UCSD-AML1 (cell line): ENCODE results near the gene TDG.

ENCODE experiments used
- DNase-seq: peaks from one replicate; lab custom pipeline; 2025; ENCODE audit not compliant: unreplicated experiment; lab: John Stamatoyannopoulos, UW

The TDG gene

DNA sequence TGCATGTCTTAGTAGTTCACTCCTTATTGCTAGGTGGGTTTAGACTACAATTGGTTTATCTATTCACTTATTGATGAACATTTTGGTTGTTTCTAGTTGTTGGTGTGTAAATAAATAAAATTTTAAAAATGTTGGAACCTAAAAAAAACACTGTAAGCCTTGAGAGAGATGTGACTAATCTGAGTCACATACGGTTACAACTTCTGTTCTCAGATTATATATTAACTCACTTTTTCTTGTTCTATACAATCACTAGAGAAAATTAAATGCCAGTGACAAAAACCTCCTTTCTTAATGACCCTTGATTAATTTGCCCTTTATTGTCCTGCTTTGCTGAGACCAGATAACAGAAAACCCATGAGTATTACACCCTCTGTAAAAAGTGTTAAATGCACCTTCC is 7.1 kb upstream of the TDG start:
- no peak for DNase-seq

DNA sequence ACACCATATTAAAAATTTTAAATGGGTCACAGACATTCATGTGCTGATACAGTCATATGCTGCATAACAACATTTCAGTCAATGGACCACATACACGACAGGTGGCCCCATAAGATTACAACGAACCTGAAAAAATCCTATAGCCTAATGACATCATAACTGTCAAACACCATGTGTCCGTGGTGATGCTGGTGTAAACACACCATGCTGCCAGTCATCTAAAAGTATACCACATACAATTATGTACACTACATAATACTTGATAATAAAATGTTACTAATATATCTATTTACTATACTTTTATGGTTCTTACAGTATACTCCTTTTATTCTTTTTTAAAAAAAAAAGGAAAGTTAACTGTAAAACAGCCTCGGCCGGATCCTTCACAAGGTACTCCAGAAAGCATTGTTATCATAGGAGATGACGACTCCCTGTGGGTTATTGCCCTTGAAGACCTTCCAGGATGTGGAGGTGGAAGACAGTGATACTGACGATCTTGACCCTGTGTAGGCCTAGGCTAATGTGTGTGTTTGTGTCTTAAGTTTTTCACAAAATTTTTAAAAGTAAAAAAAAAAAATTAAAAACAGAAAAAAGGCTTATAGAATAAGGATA is 5.0 kb upstream of the TDG start:
- DNase-seq = no peak

DNA sequence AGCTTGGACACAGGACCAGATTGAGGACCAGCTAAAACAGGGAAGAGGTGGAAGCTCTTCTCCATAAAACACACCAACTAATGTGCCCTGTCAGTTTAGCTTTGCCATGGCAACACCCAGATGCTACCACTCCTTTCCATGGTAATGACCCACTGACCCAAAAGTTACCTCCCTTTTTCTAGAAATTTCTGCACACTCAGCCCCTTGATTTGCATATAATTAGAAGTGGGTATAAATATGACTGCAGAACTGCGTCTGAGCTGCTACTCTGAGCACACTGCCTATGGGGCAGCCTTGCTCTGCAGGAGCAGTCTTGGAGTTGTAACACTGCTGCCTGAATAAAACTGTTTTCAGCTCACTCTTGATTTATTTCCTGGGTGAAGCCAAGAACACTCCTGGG is 3.2 kb upstream of the TDG start:
- no peak for DNase-seq

DNA sequence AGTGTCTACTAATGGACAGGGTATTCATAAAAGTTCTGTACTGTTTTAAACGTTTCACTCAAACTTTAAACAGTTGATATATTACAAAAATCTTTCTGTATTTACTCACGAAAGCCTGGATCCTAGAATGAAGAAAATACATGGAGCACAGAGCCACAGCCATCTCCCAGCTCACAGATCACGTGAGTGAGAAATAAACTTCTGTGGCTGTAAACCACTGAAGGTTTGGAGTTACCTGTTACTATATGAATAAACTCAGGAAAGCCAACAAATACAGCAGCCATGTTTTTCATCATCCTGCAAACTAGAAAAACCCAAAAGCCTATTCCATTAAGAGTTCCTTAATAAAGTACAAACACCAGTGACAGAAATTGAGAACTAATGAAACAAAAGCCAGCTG is 867 bp upstream of the TDG start:
- DNase-seq = no peak

DNA sequence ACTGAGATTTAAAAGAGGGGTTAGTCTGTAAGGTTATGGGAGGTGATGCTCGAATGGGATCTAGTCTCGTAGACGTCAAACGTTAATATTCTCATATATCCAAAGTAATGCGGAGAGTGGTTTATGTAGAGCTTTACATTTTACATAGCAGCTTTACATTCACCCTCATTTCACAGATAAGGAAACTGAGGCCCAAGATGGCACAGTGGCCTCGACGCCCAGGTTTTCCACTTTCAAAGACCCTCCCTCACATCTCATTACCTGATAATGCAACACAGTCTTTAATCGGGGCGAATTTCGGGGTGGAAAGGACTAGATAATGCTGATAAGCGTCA is 450 bp upstream of the TDG start:
- DNase-seq = no peak

DNA sequence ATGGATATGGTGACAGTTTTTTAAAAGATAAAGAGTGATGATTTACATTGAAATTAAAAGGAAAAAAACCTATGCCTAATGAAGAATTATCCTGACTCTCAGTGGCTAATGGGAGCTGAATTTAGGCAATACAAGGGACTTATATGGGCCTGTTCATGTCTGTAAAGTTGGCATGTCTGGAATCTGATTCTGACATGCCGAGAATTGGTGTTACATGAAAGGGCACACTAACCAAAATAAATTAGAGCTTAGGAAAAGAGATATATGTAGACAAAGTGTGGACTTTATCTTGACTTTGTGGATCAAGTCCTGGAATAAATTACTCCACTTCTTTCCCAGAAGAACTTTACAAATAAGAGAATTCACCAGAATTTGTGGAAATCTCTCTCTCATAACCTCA is 1.1 kb downstream of the TDG start:
- no peak for DNase-seq

DNA sequence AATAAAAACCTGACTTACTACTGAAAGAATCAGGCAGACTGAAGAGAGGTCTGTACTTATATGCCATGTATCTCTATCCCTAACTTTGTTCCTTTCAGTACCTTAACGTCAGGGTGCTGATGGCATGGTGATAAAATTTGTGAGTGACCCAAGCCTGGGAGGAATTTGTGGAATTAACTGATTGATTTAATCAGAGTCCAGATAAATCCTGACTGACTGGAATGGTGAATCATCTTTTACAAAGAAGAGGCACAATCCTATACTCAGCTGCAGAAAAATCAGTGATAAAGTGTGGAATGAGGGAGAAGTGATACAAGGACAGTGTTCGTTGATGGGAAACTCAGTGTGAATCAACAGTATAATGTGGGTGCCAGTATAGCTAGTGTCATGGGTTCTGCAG is 3.7 kb downstream of the TDG start:
- no peak for DNase-seq

DNA sequence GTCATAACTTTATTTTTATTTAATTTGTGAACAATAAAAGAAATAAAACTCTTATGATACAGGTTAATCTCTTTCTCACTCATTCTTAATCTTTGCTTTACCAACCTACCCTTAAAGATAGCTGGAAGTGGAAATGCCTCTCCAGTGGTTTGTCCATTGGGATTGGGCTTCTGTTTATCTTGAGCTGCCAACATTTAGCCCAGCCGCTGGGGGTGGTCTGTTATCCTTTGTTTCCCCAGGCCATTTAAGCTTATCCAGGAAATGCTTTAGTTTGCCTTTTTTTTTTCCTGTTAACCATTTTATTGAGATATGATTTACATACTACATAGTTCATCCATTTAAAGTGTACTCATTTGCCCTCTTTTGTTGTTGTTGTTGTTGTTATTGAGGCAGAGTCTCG is 8.2 kb downstream of the TDG start:
- no peak for DNase-seq

DNA sequence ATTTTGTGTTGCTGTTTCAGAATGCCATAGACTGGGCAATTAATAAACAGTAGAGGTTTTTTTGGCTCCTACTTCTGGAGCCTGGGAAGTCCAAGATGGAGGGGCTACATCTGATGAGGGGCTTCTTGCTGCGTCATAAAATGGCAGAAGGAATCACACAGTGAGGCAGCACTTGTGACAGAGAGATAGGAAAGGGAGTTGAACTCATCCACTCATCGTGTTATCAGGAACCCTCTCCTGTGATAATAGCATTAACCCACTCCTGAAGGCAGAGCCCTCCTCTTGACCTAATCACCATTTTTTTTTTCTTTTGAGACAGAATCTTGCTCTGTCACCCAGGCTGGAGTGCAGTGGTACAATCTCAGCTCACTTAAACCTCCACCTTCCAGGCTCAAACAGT is 9.7 kb downstream of the TDG start:
- no peak for DNase-seq

DNA sequence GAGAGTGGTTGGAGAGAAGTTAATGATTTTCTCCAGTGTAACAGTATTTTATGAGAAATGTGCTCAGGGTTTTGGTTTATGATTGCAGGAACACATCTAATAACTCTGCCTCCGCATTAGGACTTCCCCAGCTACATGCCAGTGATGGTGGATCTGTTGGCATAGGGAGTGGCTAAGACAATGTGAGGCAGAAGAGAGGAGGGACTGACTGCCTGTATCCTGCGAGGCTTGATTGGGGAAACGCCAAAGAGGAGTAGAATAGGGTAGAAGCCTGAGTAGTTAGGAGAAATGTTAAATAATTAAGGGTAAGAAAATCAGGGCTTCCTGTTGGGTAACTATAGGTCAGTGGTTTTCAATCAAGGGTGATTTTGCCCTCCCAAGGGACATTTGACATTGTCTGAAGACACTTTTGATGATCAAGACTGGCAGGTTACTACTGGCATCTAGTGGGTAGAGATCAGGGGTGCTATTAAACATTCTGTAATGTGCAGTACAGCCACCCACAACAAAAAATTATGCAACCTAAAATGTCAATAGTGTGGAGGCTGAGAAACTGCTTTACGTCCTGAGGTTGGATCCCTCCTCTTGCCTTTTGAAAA is 12.8 kb downstream of the TDG start:
- no peak for DNase-seq

DNA sequence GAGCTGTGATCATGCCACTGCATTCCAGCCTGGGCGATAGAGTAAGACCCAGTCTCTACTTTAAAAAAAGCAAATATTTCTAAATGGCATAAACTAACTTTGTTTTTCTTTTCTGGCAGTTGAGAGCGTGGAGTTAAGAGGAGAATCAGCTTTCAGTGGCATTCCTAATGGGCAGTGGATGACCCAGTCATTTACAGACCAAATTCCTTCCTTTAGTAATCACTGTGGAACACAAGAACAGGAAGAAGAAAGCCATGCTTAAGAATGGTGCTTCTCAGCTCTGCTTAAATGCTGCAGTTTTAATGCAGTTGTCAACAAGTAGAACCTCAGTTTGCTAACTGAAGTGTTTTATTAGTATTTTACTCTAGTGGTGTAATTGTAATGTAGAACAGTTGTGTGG is 21.2 kb downstream of the TDG start:
- DNase-seq = no peak

DNA sequence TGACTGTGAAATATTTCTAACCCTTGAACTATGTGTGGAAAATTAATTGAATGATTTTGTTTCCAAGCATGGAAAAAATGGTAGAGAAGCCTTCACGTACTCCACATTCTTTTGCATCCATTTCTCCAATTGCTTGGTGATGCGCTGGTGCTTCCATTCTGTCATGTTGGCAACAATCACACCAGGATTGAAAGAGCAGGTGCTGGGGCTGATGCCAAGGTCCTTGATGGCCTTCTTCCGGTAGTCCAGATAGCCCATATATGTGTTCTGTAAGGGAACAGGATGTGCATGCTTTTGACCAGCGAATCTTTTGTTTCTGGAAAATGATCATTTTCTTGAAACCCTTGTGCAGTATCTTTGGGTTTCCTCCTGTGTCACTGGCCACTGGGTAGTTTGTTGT is 28.6 kb downstream of the TDG start:
- DNase-seq = no peak

DNA sequence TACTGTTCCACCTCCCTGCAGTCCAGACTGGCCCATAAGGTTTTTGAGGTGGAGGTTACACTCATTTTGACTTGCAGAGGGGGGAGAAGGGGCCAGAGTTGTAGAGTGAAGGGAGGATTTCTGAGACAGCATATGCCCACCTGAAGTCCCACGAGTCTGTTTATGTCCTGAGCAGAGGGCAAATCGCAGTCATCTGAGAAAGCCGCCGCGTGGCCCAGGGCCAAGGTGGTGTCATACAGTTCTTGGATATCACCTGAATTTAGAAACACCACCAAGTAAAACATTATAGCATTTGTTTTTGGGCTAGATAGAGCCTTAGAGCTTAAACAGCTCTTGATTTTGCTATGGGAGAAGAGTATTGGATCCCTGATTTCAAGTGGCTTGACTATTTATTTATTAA is 30.9 kb downstream of the TDG start:
- DNase-seq = no peak

DNA sequence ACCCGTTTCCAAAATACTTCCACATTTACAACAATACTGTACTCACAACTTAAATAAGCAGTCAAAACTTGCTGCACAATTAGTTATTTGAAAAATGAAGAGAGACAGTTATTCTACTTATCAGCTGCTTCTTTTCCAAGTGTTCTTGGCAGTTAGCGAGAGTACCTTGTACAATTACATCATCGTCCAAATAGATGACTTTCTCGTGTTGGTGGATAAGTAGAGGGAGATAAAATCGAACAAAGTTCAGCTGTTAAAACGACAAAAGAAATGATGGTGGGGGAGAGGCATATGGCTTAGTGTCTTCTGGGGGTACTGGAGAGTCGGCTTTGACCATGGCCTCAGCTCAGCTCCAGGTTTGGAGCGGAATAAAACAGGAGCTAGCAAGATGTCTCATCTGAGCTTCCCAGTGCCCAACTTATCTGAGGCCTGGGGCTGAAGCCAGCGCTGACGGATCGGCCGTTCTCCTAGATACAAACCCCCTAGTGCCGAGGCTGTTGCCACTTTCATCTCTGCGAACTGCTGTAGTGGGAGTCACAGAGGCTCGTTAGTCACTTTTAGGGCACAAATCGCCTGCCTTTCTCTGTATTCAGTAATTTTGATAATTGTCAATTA is 31.7 kb downstream of the TDG start:
- DNase-seq = no peak

DNA sequence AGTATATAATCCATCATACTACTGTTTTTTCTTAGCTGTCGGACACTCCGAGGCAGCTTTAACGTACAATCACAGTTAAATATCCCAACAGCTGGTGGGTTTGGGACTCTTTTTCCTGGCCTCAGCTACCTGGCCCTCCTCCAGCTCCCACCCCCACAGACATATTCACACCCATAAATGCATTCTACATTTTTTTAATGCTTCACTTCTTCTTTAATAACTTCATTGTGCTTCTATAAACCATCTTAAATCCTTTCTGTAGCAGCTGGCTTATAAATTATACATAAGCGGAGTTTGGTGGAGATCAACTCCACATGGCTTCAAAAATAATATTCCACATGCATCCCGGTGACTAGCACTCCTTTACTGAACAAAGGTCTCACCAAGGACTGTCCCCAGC is 33.3 kb downstream of the TDG start:
- DNase-seq = no peak

DNA sequence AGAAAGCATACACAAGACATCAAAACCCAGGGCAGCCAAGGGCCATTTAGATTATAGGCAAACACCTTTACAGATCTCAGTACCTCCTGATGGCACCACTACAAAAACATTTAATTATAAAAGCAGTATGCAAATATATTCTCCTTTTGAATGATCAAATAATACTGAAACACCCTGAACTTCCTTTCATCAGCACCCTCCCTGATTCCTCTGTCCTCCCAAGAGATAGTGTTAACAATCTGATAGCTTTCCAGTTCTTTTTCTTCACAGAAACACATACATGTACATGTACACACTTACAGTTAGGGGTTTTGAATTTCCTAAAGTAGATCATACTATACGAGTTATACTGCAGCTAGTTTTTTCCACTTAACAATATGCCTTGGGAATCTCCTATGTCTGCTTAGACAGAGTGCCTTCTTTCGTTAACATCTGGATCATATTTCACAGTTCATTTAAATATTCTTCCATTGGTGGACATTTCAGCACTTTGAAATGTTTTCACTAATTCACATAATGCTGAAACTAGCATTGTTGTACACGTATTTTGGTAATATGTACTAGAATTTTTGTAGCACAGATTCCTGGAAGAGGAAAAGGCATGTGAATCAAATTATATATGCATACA is 35.2 kb downstream of the TDG start:
- DNase-seq = no peak

DNA sequence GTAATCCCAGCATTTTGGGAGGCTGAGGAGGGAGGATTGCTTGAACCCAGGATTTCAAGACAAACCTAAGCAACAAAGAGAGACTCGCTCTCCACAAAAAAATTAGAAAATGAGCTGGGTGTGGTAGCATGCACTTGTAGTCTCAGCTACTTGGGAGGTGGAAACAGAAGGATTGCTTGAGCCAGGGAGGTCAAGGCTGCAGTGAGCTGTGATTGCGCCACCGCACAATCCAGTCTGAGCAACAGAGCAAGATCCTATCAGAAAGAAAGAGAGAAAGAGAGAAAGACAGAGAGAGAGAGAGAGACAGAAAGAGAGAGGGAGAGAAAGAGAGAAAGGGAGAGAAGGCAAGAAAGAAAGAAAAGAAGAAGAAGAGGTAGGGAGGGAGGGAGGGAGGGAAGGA is 37.0 kb downstream of the TDG start:
- DNase-seq = no peak

DNA sequence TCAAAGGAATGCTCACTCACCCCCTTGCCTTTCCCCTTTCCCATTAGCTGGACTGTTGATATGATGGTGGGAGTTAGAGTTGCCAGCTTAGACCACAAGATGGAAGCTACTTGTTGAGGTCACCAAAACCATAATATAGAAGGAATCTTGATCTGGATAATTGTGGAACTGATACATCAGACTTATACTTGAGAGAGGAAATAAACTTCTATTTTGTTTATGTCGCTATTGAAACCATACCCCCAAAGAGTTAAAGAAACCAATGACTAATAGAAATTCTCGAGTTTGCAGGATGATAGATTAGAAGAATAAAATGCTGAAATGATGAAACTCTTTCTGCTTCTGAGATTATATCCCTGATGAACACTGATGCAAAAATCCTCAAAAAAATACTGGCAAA is 37.9 kb downstream of the TDG start:
- no peak for DNase-seq

DNA sequence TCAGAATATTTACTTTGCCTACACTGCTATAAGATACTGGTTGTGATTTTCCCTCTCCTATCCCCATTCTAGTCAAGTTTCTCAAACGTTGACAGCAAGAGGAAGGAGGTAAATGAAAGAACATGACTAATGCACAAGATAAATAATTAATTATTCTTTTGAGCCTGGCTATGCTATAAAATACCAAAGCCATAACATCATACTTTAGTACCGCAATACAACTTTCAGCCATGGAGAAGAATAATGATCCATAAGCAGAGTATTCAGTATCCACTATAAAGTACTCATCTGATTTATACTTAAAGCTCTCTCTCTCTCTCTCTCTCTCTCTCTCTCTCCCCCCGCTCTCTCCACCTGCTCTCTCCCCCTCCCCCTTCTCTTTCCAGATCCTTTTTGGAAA is 41.3 kb downstream of the TDG start:
- DNase-seq = no peak

DNA sequence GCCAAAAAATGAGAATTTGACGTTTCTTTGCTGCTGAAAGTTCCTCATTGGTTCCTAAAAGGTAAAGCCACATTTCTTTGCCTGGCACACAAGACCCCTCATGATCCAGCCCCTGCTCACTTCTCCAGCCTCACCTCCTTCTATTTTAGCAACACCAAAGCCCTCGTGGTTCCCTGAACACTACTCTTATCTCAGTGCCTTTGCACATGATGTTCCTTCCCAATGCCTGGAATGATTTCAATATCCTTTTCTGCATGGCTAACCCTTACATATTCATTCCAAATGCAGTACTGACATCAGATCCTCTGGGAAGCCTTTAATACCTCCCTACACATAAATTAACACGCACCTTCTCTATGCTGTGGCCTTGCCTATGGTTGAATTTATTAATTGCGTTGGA is 44.4 kb downstream of the TDG start:
- DNase-seq = no peak

DNA sequence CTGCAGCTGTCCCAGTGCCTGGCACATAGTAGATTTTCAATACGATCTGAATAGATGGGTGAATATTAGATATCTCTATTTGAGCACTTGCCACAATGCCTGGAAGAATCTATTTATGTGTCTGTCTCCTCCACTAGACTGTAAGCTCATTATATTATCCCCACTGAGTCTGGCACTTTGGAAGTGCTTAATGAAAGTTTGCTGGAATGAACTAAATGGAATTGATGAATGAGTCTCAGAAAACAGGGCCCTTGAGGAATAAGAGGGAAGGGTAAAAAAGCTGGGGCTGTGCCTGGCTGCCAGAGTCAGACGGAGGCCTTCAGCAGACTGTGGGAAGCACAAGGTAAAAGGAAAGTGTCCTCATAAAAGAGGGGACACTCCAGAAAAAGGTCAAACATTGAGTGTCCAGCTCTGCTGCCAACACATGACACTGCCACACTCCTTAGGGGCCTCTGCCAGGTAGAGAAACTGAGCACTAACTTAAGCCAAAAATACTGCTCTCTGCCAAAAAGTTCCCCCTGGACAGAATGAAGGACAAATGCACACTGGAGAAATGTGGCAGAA is 45.0 kb downstream of the TDG start:
- DNase-seq = no peak

DNA sequence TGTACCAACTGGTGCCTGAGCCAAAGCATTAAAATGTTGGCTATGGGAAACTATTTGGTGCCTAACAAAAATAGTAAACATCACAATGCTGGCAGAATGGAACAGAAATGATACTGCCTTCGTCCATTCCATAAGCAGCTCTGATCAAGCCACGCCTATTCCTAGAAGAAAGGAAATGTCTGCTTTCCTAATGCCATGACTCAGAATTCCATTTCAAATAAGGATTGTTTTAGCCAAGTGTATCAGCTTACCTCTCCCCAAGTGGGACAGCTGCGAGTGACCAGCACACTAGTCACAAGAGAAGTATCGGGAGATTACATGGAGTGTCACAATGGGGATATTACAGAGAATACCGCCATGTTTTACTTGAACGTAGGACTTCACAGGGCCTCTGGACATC is 45.6 kb downstream of the TDG start:
- no peak for DNase-seq
